HG02852 (cell line): ENCODE results near the gene POLR3A.

ENCODE experiments used
- ATAC-seq: cut with Tn5 transposase; IDR thresholded peaks from one replicate; pipeline ENCODE4 v1.9.1; 2021; ENCODE audit warnings: mild to moderate bottlenecking, moderate library complexity; ENCODE audit not compliant: unreplicated experiment

POLR3A gene

GRCh38 chr10:77983384-77984341 lies 45.7 kb downstream of the POLR3A start:
- ATAC-seq: no peak

GRCh38 chr10:77981281-77981680 lies 48.0 kb downstream of the POLR3A start:
- no peak for ATAC-seq

- ATAC-seq: no peak
These were observed 50.1 kb downstream of the POLR3A start for GRCh38 chr10:77979221-77979620.

GRCh38 chr10:77978360-77978759 lies 51.0 kb downstream of the POLR3A start:
- ATAC-seq: no peak

- no peak for ATAC-seq
These were observed 51.4 kb downstream of the POLR3A start for GRCh38 chr10:77977934-77978333.

GRCh38 chr10:77977016-77977415 lies 52.3 kb downstream of the POLR3A start:
- ATAC-seq: no peak

GRCh38 chr10:77975086-77975666 lies 54.1 kb downstream of the POLR3A start:
- ATAC-seq: no peak

GRCh38 chr10:77974396-77975074 lies 54.8 kb downstream of the POLR3A start:
- ATAC-seq: no peak

GRCh38 chr10:77973276-77973675 lies 56.0 kb downstream of the POLR3A start:
- no peak for ATAC-seq

GRCh38 chr10:77972148-77972547 lies 57.2 kb downstream of the POLR3A start:
- ATAC-seq: no peak

- no peak for ATAC-seq
These were observed 57.5 kb downstream of the POLR3A start for GRCh38 chr10:77971804-77972144.

GRCh38 chr10:77970869-77971803 lies 58.2 kb downstream of the POLR3A start:
- no peak for ATAC-seq

- ATAC-seq: no peak
These were observed 60.2 kb downstream of the POLR3A start for GRCh38 chr10:77969114-77969513.

GRCh38 chr10:77967611-77968022 lies 61.7 kb downstream of the POLR3A start:
- no peak for ATAC-seq

GRCh38 chr10:77965294-77965693 lies 64.0 kb downstream of the POLR3A start:
- ATAC-seq: no peak

- ATAC-seq: no peak
These were observed 64.5 kb downstream of the POLR3A start for GRCh38 chr10:77964811-77965210.

GRCh38 chr10:77963901-77964300 lies 65.4 kb downstream of the POLR3A start:
- no peak for ATAC-seq

- no peak for ATAC-seq
These were observed 66.8 kb downstream of the POLR3A start for GRCh38 chr10:77962350-77963146.

GRCh38 chr10:77961668-77962067 lies 67.6 kb downstream of the POLR3A start:
- no peak for ATAC-seq

- no peak for ATAC-seq
These were observed 68.4 kb downstream of the POLR3A start for GRCh38 chr10:77960829-77961329.
